Measurements from ENCODE around the gene PLCB4. TPM values are rescaled to one million over a fixed set of nuclear protein-coding genes. Genes with fewer than 3 reads are reported as not detected.
A peak's percentile ranks its signal among the peaks of the same experiment; 100 is the strongest.

PLCB4 gene
- total and polyA plus RNA-seq, 2 experiments from 2014 or later, result 6.5 to 16.1 TPM

- no peak for DNase-seq (ENCODE audit: low spot score)
- Histone ChIP-seq H3K4me3 (no peak overlapping the region), H3K79me2 (replicated peaks; ENCODE audit: insufficient read depth) (no peaks in the 10 kb centered on the region), H3K27ac (ENCODE audit: low read depth) (no peak overlapping the region), H3K9me2 (ENCODE audit: insufficient read depth) (no peaks in the 10 kb centered on the region), H3K4me1 (ENCODE audit: insufficient read depth) (0 out of 2 replicates have a peak, but pooled peaks cover 5% of the 10 kb centered on the region), H3K36me3 (ENCODE audit: insufficient read depth) (no peaks in the 10 kb centered on the region), H4K20me1 (replicated peaks; ENCODE audit: insufficient read depth) (no peaks in the 10 kb centered on the region), H3K27me3 (ENCODE audit: insufficient read depth) (no peaks in the 10 kb centered on the region), H3K4me2 (no peak overlapping the region), H2AFZ (no peak overlapping the region), H3F3A (replicated peaks; ENCODE audit: low read depth) (no peaks in the 10 kb centered on the region)
- Mint-ChIP-seq H3K4me1 (peaks cover 20% of the 10 kb centered on the region; the same call in 2 of the 3 replicates), H3K27ac (0 out of 2 replicates have a peak overlapping the region, but pooled peaks have one; percentile 68), H3K27me3 (ENCODE audit: insufficient read depth, low read depth, poor library complexity) (peaks cover 3% of the 10 kb centered on the region), H3K4me3 (no peak overlapping the region), H3K9me3 (no peaks in the 10 kb centered on the region), H3K36me3 (ENCODE audit: low read depth) (no peaks in the 10 kb centered on the region)
- no peak for ATAC-seq
- TF ChIP-seq ZNF331 (CRISPR knock-in tag; IDR thresholded peaks at IDR 0.05; ENCODE audit: low read depth) (no peak), CTCF (conservative IDR thresholded peaks at IDR 0.05; ENCODE audit: low read depth in 2 of 2) (peak in 1 of 2 experiments; percentile 29; a peak in 2 of 4 replicates)
These were observed 284.5 kb downstream of the PLCB4 start for GRCh38 chr20:9353180-9353915.

- Histone ChIP-seq H3K27me3 (ENCODE audit: insufficient read depth) (no peaks in the 10 kb centered on the region), H2AFZ (no peak overlapping the region), H3F3A (replicated peaks; ENCODE audit: low read depth) (no peaks in the 10 kb centered on the region), H3K4me1 (ENCODE audit: insufficient read depth) (0 out of 2 replicates have a peak, but pooled peaks cover 5% of the 10 kb centered on the region), H3K9me2 (ENCODE audit: insufficient read depth) (no peaks in the 10 kb centered on the region), H3K4me3 (no peak overlapping the region), H3K36me3 (ENCODE audit: insufficient read depth) (no peaks in the 10 kb centered on the region), H3K4me2 (no peak overlapping the region), H3K27ac (ENCODE audit: low read depth) (no peak overlapping the region), H3K79me2 (replicated peaks; ENCODE audit: insufficient read depth) (no peaks in the 10 kb centered on the region), H4K20me1 (replicated peaks; ENCODE audit: insufficient read depth) (no peaks in the 10 kb centered on the region)
- no peak overlapping the region for H3K4me3 Mint-ChIP-seq
- H3K4me1 Mint-ChIP-seq, result peaks cover 15% of the 10 kb centered on the region; the same call in 2 of the 3 replicates
- H3K36me3 Mint-ChIP-seq (ENCODE audit: low read depth), result no peaks in the 10 kb centered on the region
- H3K27me3 Mint-ChIP-seq (ENCODE audit: insufficient read depth, low read depth, poor library complexity), result peaks cover 3% of the 10 kb centered on the region
- ATAC-seq (no peak), DNase-seq (ENCODE audit: low spot score) (no peak)
- no peaks in the 10 kb centered on the region for H3K9me3 Mint-ChIP-seq
- no peak overlapping the region for H3K27ac Mint-ChIP-seq
- TF ChIP-seq CTCF (conservative IDR thresholded peaks at IDR 0.05; ENCODE audit: low read depth in 2 of 2), result no peak
- TF ChIP-seq JUNB (IDR thresholded peaks at IDR 0.05; ENCODE audit: unreplicated experiment), result no peak
- no peak for TF ChIP-seq POLR2AphosphoS5 (IDR thresholded peaks at IDR 0.05; ENCODE audit: low read depth)
- TF ChIP-seq EZH2 (IDR thresholded peaks at IDR 0.05; ENCODE audit: low read depth, unreplicated experiment), result no peak
- no peak for TF ChIP-seq CREB1 (CRISPR knock-in tag; IDR thresholded peaks at IDR 0.05; ENCODE audit: low read depth)
- no peak for TF ChIP-seq STAT1 (IDR thresholded peaks at IDR 0.05; ENCODE audit: unreplicated experiment)
- TF ChIP-seq, protein P1, sequence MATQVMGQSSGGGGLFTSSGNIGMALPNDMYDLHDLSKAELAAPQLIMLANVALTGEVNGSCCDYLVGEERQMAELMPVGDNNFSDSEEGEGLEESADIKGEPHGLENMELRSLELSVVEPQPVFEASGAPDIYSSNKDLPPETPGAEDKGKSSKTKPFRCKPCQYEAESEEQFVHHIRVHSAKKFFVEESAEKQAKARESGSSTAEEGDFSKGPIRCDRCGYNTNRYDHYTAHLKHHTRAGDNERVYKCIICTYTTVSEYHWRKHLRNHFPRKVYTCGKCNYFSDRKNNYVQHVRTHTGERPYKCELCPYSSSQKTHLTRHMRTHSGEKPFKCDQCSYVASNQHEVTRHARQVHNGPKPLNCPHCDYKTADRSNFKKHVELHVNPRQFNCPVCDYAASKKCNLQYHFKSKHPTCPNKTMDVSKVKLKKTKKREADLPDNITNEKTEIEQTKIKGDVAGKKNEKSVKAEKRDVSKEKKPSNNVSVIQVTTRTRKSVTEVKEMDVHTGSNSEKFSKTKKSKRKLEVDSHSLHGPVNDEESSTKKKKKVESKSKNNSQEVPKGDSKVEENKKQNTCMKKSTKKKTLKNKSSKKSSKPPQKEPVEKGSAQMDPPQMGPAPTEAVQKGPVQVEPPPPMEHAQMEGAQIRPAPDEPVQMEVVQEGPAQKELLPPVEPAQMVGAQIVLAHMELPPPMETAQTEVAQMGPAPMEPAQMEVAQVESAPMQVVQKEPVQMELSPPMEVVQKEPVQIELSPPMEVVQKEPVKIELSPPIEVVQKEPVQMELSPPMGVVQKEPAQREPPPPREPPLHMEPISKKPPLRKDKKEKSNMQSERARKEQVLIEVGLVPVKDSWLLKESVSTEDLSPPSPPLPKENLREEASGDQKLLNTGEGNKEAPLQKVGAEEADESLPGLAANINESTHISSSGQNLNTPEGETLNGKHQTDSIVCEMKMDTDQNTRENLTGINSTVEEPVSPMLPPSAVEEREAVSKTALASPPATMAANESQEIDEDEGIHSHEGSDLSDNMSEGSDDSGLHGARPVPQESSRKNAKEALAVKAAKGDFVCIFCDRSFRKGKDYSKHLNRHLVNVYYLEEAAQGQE (IDR thresholded peaks at IDR 0.05; ENCODE audit: unreplicated experiment), result no peak
- no peak for TF ChIP-seq ZNF114 (CRISPR knock-in tag; IDR thresholded peaks at IDR 0.05)
- TF ChIP-seq NANOG (IDR thresholded peaks at IDR 0.05; ENCODE audit: borderline replicate concordance), result no peak
- TF ChIP-seq EZH2phosphoT487 (IDR thresholded peaks at IDR 0.05; ENCODE audit: unreplicated experiment), result no peak
- TF ChIP-seq, protein P2, sequence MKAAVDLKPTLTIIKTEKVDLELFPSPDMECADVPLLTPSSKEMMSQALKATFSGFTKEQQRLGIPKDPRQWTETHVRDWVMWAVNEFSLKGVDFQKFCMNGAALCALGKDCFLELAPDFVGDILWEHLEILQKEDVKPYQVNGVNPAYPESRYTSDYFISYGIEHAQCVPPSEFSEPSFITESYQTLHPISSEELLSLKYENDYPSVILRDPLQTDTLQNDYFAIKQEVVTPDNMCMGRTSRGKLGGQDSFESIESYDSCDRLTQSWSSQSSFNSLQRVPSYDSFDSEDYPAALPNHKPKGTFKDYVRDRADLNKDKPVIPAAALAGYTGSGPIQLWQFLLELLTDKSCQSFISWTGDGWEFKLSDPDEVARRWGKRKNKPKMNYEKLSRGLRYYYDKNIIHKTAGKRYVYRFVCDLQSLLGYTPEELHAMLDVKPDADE (IDR thresholded peaks at IDR 0.05), result no peak
These were observed 285.0 kb downstream of the PLCB4 start for GRCh38 chr20:9353916-9354276.

All from GM23338 (cell line).